Measurements from ENCODE around the gene TRA2A. TPM values are rescaled to one million over a fixed set of nuclear protein-coding genes. Genes with fewer than 3 reads are reported as not detected.

The TRA2A gene
- total RNA-seq, 1 experiment from 2014 or later, result 169 TPM

DNA sequence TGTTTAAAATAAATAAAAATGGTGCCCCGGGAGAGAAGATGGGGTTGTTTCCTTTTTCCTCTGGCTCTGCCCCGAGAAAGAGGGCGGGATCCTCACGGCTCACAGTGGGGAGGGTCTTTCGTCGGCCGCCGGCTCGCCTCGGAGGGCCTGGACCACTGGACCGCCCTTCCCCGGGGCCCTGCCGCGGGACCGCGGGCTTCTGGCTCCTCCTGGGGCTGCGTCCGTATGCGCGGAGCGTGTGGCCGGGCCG, 58.0 kb downstream of the TRA2A start:
- H3K9me3 Mint-ChIP-seq, result peaks cover 2 to 4% of the 10 kb centered on the region in 2 experiments; a peak in 4 of 5 replicates
- Histone ChIP-seq H3K4ac (ENCODE audit: low read depth, low read length) (no peak overlapping the region; the same call in 1 of the 2 replicates), H3K23me2 (ENCODE audit: insufficient read length, low read depth, low read length, poor library complexity, severe bottlenecking) (peaks cover 14% of the 10 kb centered on the region), H2BK15ac (ENCODE audit: low read depth, low read length) (no peak overlapping the region), H3K27me3 (ENCODE audit: insufficient read depth, low read length) (no peaks in the 10 kb centered on the region), H3K79me2 (ENCODE audit: insufficient read depth, low read length) (peaks cover 20% of the 10 kb centered on the region; the same call in 1 of the 2 replicates), H3K4me1 (ENCODE audit: insufficient read depth, low read length) (no peaks in the 10 kb centered on the region; the same call in 1 of the 2 replicates), H3K23ac (ENCODE audit: insufficient read length, low read depth, low read length) (no peak overlapping the region), H3K79me1 (ENCODE audit: insufficient read depth, low read depth, low read length, poor library complexity, severe bottlenecking) (no peaks in the 10 kb centered on the region), H3K56ac (ENCODE audit: insufficient read length, low read depth, low read length) (no peak overlapping the region), H4K20me1 (ENCODE audit: control insufficient read depth, insufficient read depth, insufficient read length) (no peaks in the 10 kb centered on the region), H3K9me3 (ENCODE audit: control insufficient read depth, low read depth, low read length) (no peaks in the 10 kb centered on the region), H4K5ac (ENCODE audit: insufficient read length, low read depth, low read length) (no peak overlapping the region), H3K14ac (ENCODE audit: insufficient read depth, low read length) (peak overlapping the region; percentile 92), H3K4me2 (ENCODE audit: insufficient read depth, insufficient read length, low read length) (peak overlapping the region; percentile 64), H2BK120ac (ENCODE audit: low read depth, low read length, poor library complexity, severe bottlenecking) (no peak overlapping the region), H4K8ac (replicated peaks; ENCODE audit: insufficient read length, low read depth, low read length) (no peak overlapping the region), H2AFZ (ENCODE audit: low read length) (no peak overlapping the region), H3K27ac (ENCODE audit: insufficient read length, low read depth, low read length) (peak overlapping the region; percentile 5), H2BK12ac (ENCODE audit: insufficient read length, low read depth, low read length) (no peak overlapping the region), H3K9ac (ENCODE audit: extremely low read depth, insufficient read length, low read length) (peak overlapping the region; percentile 91), H2BK5ac (ENCODE audit: insufficient read length, low read length) (peak overlapping the region; percentile 68), H3T11ph (ENCODE audit: low read length) (no peak overlapping the region), H2BK20ac (ENCODE audit: low read depth, low read length, poor library complexity, severe bottlenecking) (no peak overlapping the region), H2AK5ac (ENCODE audit: insufficient read length, low read length) (no peak overlapping the region), H4K91ac (ENCODE audit: insufficient read length, low read depth, low read length) (no peak overlapping the region), H3K18ac (ENCODE audit: insufficient read length, low read depth, low read length) (peak overlapping the region; percentile 94)
- no CpG with 5 or more reads among the region's 23 CpGs for WGBS (ENCODE audit: extremely low coverage, insufficient read length, low lambda C conversion rate)
- H3K36me3 Mint-ChIP-seq (ENCODE audit: insufficient read depth in 1 of 3, low read depth in 3 of 3), result peaks cover 0 to 5% (median 2%) of the 10 kb centered on the region in 3 experiments; a peak in 2 of 7 replicates
- no peak for DNase-seq
- peak overlapping the region; percentile 80 to 97 (median 90); a peak in 6 of 7 replicates for H3K27ac Mint-ChIP-seq
- H3K27me3 Mint-ChIP-seq (ENCODE audit: low read depth), result no peaks in the 10 kb centered on the region; the same call in 1 of the 2 replicates
- TF ChIP-seq, protein P1, sequence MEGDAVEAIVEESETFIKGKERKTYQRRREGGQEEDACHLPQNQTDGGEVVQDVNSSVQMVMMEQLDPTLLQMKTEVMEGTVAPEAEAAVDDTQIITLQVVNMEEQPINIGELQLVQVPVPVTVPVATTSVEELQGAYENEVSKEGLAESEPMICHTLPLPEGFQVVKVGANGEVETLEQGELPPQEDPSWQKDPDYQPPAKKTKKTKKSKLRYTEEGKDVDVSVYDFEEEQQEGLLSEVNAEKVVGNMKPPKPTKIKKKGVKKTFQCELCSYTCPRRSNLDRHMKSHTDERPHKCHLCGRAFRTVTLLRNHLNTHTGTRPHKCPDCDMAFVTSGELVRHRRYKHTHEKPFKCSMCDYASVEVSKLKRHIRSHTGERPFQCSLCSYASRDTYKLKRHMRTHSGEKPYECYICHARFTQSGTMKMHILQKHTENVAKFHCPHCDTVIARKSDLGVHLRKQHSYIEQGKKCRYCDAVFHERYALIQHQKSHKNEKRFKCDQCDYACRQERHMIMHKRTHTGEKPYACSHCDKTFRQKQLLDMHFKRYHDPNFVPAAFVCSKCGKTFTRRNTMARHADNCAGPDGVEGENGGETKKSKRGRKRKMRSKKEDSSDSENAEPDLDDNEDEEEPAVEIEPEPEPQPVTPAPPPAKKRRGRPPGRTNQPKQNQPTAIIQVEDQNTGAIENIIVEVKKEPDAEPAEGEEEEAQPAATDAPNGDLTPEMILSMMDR (conservative IDR thresholded peaks at IDR 0.05), result no peak
- peaks cover 28 to 29% of the 10 kb centered on the region in 2 experiments for H3K4me1 Mint-ChIP-seq
- peak overlapping the region; percentile 91 to 99 for H3K4me3 Mint-ChIP-seq
